Fibroblast of villous mesenchyme (primary cell): ENCODE results near the gene VAMP8. TPM values are rescaled to one million over a fixed set of nuclear protein-coding genes. Genes with fewer than 3 reads are reported as not detected.

Source experiments
- DNase-seq: peaks from one replicate; pipeline ENCODE4 v3.0.0-alpha.2; 2010; ENCODE audit warnings: low read depth
- H3K4me3 ChIP-seq: 2 replicates; pipeline ENCODE4 v1.5.1; 2011; ENCODE audit warnings: low read depth, mild to moderate bottlenecking, low read length
- CTCF ChIP-seq: IDR thresholded peaks from 2 replicates; pipeline ENCODE4 v1.5.1; 2012; ENCODE audit warnings: low read depth, mild to moderate bottlenecking, low read length; ENCODE audit not compliant: insufficient read depth
- total RNA-seq: library from RNA; depleted of rRNA; stranded (reverse); fragments of >200 nt; gene quantifications from 2 replicates; pipeline ENCODE4 v1.2.3, GENCODE V29; 2012

The VAMP8 gene
- total RNA-seq, 1 donor = 2.2 TPM

DNA sequence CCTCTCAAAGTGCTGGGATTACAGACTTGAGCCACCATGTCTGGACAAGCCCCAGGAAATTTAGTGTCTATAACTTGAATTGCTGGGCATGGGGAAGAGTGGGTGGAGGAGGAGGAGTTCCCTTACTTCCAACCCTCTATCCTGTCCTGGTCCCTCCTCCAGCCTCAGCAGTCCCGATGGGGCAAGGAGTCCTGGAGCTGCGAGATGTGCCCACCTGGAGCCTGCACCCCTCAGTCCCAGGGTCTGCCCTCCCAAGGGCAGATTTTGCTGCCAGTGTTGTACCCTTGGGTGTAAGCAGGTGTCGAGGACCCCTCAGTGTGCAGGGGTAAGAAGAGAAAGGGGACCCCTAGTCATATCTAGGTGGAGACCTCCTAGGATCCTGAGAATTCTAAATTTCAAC, 2.8 kb downstream of the VAMP8 start:
- no peak for TF ChIP-seq CTCF
- DNase-seq = no peak

DNA sequence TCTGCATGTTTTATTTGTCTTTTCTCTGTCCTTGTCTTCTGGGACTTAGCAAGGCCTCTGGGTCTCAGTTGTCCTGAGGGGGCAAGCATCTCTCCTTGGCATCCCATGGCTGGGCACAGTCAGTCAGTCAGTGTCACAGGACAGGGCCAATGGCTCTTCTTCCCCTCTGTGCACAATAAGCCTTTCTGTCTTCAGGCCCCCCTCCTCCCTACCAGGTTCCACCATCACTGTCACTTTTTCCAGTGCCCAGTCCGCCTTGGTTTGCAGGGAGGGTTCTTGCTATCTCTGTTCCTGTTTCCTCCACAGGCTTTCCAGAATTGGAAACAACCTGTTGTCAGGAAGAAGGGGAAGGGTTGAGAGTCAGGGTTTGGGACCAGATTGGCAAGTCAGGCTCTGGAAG, 5.1 kb downstream of the VAMP8 start:
- no peak for DNase-seq
- TF ChIP-seq CTCF = no peak
- no peak overlapping the region for H3K4me3 ChIP-seq

More for the DNA sequence above, 2.8 kb downstream of the VAMP8 start:
- no peak overlapping the region for H3K4me3 ChIP-seq

DNA sequence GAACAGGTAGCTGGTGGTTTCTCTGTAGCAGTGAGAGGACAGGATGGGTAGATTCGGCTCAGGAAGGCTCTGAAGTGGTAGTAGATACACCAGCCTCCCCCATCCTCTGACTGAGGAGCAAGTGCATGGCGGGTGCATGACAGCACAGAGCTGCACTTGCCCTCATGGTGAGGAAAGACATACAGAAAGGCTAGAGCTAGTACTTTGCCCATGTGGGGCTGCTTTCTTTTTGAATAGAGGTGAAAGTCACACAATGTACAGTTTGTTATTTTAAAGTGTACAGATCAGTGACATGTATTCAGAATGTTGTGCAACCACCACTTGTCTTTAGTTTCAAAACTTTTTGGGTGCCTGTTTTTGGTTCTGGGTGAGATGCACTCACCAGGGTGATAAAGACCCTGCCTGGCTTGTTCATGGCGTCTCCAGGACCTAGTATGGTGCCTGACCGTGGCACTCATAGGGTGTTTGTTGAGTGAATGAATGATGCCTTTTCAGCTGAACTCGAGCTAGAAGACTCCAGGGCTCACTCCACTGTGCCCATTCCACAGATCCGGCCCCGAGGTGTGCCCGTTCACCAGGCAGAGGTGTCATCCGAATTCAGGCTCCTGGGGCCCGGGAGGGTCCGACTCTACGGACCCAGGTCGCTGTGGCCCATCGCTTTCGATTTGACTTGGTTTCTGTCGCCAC, 6.4 kb downstream of the VAMP8 start:
- no peak for TF ChIP-seq CTCF
- peak overlapping the region; percentile 56 for H3K4me3 ChIP-seq
- DNase-seq = peak; percentile 28

DNA sequence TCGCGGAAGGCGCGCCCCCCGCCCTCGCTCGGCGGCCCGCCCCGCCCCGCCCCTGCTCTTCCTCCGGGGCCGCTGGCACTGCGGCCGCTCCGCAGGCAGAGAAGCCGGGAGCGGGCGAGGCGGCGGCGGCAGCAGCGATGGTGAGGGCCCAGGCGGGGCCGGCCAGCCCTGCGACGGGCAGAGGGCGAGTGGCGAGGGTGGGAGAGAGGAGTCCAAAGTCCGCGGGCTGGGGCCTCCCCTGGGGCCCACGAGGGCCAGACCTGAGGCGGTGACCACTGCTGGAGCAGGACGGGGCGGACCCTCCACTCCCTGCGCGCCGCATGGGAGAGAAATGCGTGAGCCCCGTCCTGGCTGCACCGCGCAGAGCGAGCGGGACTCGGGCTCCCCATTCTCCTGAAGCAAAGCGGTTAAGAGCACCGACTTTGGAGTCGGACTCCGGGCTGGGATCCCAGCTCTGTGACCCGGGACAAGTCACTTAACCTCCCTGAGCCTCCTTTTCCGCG, 7.0 kb downstream of the VAMP8 start, which contains the start of gene VAMP5:
TSS of gene VAMP5 (plus strand) at position 78 of the 503 bp plus-strand sequence. CDS start at position 138, 60 bp downstream.
- peak within 1 kb of the TSS; percentile 64 for H3K4me3 ChIP-seq
- no peak for TF ChIP-seq CTCF
- peak; percentile 27 for DNase-seq

DNA sequence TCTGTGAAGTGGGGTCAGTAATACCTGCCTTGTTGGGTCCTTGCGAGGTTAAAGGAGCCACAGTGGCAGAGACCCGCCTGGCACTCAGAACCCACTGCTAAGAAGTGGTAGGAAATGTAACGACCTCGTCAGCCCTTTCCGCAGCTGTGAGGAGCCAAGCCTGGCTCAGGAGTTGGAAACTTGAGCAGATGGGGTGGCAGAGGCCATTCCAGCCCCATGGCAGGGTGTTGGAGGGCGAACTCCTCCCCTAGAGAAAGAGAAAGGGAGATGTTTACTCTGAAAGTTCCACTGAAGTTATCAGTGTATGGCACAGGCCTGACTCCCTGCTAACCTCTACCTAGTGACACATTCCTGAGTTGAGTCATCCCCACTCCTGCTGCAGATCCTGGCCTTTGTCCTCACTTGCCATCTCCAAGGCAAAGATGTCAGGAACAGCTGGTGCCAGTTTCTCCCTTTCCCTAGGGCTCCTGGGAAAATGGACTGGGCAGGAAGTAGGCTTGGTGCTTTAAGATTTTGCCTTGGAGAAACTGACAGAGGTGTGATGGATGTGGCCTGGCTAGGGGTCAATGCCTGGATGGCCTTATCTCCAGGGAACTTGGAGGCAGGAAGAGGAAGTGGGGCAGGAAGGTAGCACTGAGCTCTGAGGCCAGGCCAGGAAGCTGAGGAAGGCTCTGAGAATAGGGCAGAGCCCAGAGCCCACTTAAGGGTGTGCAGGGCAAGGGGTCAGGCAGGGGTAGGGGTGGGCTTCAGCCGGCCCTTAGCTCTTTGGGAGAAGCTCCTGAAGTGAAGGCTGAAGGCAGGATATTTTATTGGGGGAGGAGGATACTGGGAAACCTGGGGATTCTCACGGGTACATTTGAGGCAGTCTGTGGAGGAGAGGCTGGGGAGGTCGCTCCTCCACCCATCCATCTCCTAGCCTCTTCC, 7.7 kb downstream of the VAMP8 start:
- TF ChIP-seq CTCF = no peak
- H3K4me3 ChIP-seq = peak overlapping the region; percentile 64
- peak; percentile 55 for DNase-seq

DNA sequence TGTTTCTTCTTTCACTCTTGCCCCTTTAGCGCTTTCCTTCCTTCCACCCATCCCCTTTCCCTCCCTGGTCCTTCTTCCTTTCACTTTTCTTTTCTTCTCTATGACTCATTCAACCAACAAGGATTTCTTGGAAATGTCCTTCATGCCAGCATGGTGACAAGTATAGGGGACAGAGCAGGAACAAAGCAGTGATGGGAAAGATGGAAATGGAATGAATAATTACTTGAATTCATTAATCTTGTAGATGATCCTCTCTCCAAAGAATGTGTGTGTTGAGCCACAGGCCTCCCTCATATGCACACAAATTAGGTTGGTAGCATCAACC, 8.4 kb downstream of the VAMP8 start:
- H3K4me3 ChIP-seq = peak overlapping the region; percentile 64
- peak; percentile 64 for DNase-seq
- no peak for TF ChIP-seq CTCF
